ENCODE measurements around the gene TMEM130.

DNA sequence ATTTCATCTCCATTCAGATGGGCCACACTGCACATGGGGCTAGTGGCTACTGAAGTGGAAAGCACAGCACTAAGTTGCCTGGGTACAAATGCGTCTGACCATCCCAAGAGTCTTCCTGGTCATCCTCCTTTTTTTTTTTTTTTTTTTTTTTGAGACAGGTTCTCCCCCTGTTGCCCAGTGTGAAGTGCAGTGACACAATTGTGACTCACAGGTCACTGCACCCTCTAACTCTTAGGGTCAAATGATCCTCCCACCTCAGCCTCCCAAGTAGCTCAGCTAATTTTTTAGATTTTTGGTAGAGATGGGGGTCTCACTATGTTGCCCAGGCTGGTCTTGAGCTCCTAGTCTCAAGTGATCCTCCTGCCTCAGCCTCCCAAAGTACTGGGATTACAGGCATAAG is 5.1 kb upstream of the TMEM130 start:
- TF ChIP-seq EZH2 (IDR thresholded peaks at IDR 0.05) (no peak), POLR2AphosphoS5 (IDR thresholded peaks at IDR 0.05; ENCODE audit: borderline replicate concordance, low read depth, low read length) (no peak), FOXP2 (optimal IDR thresholded peaks at IDR 0.05; ENCODE audit: control extremely low read depth, extremely low read length, insufficient read depth) (no peak)
